NCI-H748 treated with DMSO at 0.1 percent for 48 hours (cell line): ENCODE results near the gene PAX3.

ENCODE experiments used
- DNase-seq: peaks from one replicate; lab custom pipeline; 2025; lab: John Stamatoyannopoulos, UW

Gene PAX3

DNA sequence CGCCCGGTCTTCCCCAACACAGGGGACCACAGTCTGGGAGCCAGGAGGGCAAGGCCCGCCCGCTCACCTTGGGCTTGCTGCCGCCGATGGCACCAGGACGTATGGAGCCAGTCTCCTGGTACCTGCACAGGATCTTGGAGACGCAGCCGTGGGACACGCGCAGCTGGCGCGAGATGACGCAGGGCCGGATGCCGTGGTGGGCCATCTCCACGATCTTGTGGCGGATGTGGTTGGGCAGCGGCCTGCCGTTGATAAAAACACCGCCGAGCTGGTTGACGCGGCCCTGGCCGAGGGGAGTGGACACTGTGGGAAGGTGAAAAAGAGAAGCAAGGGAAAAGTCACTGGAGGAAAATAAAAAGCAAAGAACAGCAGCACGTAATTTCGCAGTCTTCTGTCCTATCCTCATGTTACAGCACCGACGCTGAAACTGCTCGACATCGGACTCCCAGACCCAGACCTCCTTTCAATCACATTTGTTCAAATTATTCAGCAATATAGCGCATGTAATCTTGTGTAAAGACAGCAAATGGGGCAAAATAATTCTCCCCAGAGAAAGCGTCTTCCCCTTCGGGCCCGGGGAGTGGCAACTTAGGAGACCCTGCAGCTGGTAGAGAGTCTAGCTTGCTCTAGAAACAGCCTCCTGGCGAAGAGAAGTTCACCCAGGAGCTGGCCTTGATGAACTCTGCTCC, 1.7 kb downstream of the PAX3 start:
- no peak for DNase-seq

DNA sequence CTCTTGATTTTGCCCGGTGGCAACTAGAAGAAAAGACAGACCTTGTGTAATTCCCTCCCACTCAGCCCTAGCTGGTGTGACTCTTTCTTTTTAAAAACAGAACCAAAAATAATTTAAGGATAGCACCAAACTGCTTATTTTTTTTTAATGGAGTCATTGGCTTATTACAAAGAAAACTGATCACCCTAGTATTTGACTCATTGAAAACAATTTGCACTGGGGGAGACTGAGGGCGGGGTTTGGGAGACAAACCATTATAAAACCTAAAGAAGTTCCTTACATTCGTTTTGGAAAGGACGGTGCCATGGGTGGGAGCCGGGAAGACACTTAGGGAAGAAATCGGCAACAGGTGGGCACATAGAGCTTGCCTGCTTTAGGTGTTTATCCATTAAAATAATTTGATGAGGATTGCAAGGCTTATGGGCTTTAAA, 2.5 kb downstream of the PAX3 start:
- DNase-seq: no peak

DNA sequence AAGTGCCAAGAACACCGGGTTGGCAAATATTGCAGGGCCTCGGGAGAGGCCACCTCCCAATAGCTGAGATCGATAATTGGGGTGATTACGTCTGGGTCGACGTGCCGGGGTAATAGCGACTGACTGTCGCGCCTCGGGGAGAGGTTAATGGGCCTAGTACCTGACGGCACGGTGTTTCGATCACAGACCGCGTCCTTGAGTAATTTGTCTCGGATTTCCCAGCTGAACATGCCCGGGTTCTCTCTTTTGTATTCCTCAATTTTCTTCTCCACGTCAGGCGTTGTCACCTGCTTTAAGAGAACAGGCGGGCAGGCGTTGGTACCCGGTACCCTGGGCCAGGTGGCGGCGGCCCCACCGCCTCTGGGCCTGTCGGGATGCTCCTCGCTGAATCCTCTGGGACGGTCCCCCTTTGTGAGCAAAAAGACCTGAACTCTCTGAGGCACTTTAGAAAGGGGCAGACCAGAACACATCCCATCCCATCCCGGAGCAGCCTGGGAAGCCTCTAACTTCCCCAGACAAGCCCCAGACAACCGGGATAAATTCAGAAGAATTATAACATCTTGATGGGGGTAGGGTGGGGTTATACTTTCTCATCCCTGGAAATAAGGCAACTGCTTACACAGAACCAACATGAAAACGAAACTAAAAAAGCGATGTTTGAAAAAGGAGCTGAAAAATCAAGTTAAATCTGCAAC, 3.3 kb downstream of the PAX3 start:
- DNase-seq: no peak

DNA sequence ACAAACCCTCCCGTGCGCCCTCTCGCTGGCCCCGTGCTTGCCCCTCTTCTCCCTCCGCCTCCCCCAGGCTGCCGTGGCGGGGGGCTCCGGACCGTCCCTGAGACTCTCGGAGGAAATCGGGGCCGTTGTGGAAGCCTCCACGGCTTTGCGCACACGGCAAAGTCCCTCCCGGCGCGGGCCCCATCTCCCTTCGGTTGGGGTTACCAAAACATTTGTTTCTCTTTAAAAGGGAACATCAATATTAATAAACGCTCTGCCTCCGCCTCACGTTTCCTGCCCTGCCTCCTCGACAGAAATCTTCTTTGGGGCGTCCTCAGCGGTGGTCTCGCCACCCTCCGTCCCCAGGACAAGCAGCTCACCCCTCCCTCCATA, 3.8 kb downstream of the PAX3 start:
- DNase-seq: no peak

DNA sequence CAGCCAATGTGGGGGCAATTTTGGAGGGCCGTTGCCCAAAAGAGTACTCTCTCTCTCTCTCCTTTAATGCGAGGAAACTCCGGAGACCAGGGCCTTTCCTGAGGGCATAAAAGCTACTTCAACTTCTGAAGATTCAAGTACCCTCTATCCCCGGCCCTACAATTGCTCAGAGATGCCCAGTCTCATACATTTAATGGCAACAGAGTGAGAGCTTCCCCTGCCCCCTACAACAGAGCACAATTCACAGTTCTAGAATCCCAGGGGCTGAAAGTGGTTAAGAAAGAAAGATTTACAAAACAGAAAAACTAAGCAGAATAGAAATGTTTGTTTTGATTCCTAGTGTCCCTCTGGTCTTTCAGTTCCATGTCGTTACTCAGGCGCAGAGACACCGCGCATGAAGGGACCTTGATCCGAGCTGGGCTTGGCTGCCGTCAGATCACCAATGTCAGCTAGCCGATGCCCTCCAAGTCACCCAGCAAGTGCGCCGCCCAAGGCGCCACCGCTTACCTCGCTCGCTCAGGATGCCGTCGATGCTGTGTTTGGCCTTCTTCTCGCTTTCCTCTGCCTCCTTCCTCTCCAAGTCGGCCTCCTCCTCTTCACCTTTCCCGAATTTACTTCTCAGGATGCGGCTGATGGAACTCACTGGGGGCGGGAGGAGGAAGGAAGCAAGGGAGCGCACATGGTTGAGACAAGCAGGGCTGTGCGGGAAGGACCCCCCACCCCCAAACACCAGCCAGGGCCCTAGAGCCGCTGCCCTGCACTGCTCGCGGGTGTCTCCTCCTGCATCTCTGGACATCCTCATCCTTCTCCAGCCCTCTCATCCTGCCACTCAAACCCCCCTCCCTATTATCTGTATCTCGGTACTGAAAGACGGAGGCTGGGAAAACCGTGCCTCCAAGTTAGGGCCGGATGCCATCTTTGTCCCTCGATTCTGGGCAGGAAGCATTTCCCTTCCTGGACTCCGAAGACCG, 4.9 kb downstream of the PAX3 start:
- no peak for DNase-seq

DNA sequence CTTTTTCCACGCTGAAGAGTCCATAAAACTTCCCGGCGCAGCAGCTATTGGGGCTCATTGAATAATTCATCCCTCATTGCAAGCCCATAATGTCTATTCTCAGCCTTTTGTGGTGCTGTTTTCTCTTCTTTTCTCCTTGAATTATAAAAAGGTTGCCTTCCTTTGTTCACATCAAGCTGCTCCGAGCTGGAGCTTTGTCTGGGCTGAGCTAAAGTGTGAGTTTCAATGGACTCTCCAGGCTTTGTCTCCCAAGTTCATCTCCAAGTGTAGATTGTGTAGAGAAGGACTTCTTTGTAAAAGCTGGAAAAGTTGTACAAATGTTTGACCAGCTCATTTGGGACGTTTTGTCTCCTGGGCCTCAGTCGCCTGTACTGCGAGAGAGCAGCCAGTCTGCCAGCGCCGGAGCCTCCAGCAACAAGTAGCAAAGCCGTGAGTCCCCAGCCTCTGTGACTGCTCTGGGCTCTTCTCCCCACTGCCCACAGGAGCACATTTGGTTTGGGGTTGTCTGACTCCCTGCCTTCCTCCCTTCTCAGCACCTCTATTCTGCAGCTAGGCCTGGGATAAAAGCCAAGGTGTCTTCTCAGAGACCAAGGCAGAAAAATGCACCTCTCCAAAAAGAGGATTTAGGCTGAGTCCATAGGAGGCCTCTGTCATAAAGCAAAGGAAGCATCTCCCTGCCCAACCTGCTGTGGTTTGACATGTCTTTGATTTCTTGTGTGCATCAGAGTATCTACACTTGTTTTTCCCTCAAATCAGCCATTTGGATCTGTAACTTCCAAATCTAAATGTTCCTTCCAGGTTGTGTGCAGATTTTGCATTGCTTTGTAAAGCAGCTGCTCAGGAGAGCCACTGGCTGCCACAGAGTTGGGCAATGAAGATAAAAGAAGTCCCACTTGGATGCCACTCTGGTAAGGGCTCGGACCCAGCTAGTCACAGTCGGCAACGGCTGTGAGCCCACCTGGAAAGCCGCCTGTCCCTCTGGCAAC, 6.4 kb downstream of the PAX3 start:
- no peak for DNase-seq

DNA sequence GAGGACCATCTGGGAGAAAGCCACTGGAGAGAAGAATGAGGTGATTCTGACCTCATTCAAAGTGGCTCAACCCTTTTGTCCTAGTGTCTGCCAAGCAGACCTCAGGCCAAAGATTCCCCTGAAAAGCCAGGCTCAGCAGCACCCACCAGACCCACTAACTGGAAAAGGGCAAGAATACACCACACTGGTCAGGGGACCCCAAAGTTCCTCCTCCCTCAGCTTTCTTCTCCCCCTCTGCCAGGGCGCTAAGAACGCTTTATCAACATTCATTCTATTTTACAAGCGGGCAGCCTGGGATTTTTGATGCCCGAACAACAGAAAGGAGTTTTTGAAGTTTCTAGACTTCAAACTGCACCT, 7.3 kb downstream of the PAX3 start:
- DNase-seq: no peak

DNA sequence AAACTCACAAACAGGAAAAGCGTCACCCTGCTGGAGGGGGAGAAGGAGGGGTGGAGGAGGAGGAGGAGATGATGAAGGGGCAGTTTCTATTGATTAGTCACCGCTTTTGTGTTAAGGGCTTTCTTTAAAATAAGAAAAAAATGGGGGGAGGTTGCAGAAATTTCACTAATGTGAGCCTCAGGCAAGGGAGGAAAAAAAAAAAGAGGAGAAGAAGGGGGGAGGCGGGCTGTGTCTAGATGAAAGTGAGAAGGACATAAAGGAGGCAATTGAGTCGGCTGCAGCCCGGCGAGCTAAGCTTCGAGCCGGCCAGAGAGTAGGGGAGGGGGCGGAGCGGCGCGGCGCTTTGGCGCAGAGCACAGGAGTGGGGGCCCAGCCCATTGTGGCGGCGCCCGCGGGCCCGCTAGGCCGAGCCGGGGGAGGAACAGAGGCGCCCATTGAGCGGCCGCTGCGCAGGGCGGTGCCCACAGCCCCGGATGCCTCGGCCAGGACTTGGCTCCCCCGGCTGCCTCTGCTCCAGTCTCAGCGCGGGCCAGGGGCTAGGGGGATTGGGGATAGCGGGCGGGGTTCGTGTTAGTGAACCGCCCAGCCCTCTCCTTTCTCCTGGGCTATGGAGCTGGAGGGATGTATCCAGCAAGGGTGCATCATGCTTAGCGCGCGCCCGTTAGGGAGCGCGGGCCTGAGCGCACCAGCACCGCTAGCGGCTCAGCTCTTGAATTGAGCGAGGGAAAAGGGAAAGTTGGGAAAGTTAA, 7.9 kb downstream of the PAX3 start:
- DNase-seq: peak; percentile 28

DNA sequence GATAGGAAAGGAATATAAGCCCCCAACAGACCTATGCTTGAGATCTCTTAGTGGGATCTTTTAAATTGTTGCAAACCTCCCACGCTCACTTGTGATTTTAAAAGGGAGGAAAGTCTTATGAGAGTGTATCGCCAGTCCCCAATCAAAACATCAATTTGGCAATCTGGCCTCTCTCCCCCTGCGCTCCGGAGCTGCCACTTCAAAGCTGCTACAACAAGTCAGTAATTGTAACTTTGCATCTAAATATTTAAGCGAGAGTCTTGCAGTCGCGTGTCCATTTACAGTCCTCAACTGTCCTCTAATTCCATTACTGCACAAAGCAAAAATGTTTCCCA, 8.4 kb downstream of the PAX3 start:
- DNase-seq: no peak

DNA sequence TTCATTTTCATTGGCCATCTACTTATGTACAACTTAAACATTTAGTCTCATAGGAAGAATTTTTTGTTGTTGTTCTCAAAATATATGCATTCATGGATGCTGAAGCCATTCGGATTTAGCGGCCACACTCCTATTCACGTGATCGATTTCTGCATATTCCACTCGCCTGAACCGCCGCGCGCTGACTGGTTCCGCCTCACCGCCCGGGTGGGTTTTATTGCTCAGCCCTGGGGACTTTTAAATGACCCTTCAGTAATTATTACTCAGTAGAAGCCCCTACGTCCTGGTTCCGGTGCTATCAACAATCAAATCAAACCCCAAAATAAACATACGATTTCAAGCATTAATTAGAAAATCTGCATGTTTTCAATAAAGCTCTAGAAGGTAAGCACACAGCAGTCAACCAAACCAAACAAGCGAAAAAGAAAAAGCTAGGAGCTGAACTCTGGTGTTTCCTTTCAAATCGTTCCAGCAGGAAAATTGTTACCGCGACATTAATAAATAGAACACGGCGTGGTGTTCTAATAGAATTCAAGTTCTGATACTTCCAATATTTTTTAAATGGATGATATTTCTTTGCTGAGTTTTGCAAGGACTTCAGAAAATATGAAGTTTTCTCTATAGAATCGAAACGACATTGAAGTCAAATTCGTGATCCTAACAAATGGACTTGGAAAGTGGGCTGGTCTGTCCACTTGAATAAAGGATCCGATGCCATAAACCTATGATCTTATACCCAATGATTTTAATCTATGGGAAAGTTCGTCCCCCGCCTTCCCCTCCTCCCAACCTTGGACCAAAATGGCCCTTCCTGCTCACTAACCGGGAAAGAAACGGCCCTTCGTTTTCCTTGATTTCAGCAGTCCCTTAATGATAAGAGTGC, 9.3 kb downstream of the PAX3 start:
- peak; percentile 39 for DNase-seq

DNA sequence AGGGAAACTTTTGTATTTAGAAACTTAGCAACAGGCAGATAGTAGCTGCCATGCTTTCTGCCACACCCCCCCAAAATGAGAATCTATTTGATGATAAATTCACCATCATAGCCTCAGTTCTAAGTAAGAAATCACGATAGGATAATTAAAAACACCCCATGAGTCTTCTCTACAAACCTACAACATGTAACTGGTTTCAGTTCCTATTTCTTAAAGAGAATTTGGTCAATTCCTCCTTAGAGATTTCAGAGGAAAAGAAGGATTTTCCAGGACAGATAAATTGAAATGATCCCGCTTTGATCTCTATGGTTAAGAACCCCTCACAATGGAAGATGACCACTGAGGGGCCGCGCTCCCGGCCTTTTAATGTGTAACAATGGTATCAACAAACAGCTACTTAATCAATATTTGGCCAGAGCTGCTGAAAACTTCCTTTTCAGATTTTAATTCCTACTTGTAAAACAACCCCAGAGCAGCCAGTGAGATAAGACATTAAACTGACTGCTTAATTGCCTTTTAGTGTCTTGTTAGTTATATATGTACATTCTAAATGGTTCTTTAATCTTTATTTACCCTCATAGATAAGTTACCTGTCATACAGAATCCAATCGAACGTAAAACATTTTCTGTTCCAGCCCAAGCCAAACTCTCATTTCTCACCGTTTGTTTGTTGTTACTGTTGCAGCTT, 10.1 kb downstream of the PAX3 start:
- DNase-seq: no peak

DNA sequence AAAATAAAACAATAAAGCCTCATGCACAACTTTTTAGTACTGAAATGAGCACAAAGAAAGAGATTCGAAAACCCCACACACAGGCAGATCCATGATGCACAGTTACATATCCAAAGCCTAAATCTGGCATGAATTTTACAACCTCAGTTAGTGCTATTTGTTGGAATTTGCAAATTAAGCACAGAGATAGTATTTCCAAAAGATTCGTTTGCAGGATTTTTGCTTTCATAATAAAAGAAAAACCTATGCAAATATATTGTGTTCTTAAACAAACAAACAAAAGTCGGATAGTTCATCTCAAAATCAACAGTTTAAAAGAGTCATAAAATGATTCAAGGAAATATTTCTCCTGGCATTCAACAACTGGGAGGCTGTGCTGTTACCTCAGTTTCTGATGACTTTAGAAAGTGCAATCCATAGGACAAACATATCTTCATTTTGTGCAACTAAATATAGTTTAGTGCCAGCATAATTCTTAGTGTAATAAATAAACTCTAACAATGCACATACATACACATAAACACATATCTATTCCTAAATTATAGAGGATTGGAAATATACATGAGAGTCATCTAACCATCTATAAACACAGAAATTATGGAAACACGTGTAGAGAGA, 10.8 kb downstream of the PAX3 start:
- DNase-seq: no peak

DNA sequence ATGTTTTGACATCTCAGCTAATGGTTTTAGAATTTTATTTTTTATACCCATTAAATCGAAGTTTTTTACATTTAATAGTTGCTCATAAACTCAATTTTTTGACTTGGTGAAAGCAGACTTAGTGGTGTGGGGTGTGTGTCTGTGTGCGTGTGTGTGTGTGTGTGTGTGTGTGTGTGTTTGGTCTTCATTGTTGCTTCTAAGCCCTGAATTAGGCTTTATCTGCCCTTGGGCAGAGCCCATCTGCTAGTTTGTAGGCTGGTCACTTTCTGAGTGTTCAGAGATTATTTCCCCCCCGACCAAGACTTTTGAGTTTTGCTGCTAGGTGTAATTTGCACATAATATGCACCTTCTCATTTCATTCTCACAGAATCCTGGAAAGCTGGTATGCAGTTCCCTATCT, 14.3 kb downstream of the PAX3 start:
- no peak for DNase-seq

DNA sequence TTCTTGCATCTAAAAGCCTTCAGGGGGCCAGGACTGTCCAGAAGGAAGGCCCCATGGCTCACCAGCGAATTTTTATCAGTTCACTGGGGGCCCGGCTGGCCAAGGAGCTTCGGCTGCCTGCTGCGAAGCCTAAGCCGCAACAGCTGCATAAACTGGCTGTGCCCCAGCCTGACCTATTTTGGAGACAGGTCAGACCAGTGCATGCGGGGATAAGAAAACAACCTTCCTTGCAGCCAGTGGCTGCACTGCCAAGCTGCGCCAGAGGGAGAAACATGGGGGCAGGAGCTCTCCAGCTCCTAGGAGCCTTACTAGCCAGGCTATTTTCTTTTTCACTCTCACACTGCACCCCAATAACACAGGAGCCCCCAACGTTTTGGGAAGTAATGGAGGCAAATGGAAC, 15.2 kb downstream of the PAX3 start:
- no peak for DNase-seq

DNA sequence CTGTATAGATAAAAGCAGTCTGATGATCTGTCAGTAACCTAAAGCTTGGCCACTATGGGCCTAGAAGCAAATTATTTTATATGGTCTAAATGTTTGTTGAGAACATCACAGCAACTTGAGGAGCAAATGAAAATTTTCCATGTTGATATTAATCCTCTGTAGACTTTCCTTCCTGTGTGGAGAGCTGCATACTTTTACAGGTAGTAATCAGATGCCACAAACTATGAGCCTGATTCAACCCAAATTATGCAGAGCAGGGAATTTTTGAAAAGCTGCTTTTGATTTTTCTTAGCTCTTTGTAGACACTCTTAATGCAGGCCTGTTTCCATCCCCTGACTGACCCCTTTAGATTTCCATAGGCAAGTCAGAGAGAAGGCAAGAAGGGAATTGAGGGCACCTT, 17.3 kb downstream of the PAX3 start:
- no peak for DNase-seq

DNA sequence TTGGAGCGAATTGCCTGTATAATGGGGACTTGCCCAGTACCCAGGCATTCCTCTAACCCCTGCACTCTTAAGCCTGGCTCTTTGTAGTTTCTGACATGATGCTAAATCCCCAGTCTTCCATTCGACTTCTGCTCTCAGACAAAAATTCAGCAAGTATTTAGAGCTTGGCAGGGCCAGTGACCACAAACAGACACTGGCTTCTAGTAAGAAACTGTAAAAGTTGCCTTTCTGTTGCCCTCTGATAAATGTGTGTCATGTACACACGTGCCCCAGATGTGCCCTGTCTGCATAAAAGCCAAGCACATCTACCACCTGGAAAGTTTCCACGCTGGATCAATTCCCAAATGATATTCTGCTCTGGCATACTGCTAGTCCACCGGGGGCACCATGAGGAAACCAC, 18.0 kb downstream of the PAX3 start:
- no peak for DNase-seq

DNA sequence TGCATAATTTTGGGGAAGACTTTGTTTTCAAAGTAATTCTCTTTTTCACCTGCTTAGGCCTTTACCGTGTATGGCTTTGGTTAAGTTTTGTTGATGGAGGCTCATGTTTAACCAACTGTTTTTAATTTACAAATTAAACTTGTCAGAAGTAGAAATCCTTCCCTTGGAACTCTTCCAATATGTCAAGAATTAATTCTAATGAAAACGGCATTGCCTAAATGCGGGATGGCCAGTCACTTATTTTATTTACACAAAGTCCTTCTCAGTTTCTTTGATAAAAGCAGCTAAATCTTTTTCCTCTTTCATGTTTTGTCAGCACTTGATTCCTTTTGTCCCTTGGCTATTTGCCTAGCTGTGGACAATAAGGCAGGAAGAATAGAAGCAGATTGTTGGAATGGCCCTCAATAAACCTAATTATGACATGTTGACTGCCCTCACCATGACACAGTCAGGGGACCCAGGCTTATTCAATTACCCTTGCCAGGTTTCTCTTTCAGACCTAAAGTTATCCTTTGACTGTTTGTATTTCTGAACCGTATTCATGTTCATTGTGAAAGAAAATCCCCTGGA, 26.3 kb downstream of the PAX3 start:
- peak; percentile 85 for DNase-seq

DNA sequence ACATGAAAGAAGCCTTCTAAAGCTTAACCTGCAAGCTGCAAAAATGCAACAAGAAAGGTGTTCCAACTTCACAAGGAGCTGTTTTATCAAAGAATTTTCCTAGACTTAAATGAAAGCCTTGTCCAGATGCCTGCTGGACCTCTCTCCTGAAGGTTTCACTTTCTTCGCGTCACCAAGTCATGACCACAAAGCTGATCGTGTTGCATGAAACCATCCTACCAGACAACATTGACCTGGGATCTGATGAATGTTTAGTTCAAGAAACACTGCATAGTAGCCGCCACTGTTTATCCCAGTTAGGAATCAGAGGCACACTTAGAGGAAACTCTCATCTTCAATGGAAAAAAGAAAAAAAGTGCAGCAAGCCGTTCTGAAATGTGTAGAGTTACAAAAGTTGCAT, 26.9 kb downstream of the PAX3 start:
- DNase-seq: no peak

DNA sequence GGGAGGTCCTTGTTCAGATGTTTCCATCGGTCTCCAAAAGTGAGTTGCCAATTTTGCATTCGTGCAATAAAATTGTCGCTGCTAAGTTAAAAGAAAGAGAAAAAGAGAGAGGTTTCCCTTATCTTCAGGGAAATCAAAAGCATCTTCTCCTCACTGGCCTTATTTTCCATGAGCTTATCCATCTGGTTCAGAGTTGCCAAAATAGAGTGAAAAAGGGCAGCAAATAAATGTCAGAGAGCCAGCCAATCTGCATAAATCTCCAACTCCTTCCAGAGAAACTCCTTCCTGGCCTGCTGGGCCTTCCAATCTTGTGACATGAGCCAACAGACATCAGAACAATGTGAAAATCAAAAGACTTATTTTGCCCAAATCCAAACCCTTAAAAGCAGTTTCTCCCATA, 28.4 kb downstream of the PAX3 start:
- DNase-seq: no peak
